ENCODE measurements around the gene CFAP45.

Gene CFAP45

GRCh38 chr1:159868766-159869165 lies 31.2 kb downstream of the CFAP45 start:
- TF ChIP-seq, protein P1, sequence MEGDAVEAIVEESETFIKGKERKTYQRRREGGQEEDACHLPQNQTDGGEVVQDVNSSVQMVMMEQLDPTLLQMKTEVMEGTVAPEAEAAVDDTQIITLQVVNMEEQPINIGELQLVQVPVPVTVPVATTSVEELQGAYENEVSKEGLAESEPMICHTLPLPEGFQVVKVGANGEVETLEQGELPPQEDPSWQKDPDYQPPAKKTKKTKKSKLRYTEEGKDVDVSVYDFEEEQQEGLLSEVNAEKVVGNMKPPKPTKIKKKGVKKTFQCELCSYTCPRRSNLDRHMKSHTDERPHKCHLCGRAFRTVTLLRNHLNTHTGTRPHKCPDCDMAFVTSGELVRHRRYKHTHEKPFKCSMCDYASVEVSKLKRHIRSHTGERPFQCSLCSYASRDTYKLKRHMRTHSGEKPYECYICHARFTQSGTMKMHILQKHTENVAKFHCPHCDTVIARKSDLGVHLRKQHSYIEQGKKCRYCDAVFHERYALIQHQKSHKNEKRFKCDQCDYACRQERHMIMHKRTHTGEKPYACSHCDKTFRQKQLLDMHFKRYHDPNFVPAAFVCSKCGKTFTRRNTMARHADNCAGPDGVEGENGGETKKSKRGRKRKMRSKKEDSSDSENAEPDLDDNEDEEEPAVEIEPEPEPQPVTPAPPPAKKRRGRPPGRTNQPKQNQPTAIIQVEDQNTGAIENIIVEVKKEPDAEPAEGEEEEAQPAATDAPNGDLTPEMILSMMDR (IDR thresholded peaks at IDR 0.05; ENCODE audit: low read depth, low read length), result no peak
- no peak for DNase-seq (ENCODE audit: low read depth, low spot score)
- in situ Hi-C loops (cut with HindIII; ENCODE audit: low sequenced_read_pairs), result no loop called here

GRCh38 chr1:159867664-159868026 lies 32.3 kb downstream of the CFAP45 start:
- in situ Hi-C loops (cut with HindIII; ENCODE audit: low sequenced_read_pairs), result no loop called here
- DNase-seq (ENCODE audit: low read depth, low spot score), result no peak
- TF ChIP-seq, protein P1 (IDR thresholded peaks at IDR 0.05; ENCODE audit: low read depth, low read length), result no peak
- H3K4me3 ChIP-seq (ENCODE audit: low read depth, low read length), result no peak overlapping the region

More at GRCh38 chr1:159868766-159869165, 31.2 kb downstream of the CFAP45 start:
- no peak overlapping the region for H3K4me3 ChIP-seq (ENCODE audit: low read depth, low read length)

DNA sequence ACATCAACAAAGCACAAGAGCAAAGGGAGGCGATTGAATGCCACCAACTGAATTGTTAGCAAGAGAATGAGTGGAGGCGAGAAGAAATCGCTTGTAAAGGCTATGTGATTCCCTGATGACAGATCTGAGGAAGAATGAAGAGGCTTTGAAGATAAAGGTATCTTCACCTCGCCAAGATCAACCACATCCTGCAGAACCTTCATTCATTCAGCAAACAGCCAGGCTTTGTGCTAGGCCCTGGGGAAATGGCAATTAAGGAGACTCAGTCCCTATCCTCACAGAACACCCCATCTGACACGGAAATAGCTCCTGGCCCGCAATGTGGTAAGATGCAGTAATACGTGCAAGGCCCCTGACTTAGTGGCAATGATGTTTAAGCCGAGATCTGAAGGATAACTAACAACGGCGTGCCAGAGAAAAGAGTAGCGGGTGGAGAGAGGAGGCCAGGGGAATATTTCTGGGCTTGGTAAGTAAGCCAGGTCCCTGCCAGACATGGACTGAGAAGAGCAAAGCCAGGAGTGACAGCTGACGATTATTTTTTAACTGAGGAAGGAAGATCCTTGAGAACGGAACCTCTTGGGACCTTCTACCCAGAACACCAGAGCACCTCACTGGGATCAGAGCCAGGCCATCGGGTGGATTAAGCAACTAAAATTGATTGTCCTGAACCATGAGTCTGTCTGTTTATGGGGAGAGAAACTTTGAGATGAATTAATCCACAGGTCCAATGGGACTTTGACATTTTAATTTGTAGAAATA lies 32.9 kb downstream of the CFAP45 start:
- in situ Hi-C loops (cut with HindIII; ENCODE audit: low sequenced_read_pairs), result no loop called here
- TF ChIP-seq, protein P1 (IDR thresholded peaks at IDR 0.05; ENCODE audit: low read depth, low read length), result no peak
- no peak overlapping the region for H3K4me3 ChIP-seq (ENCODE audit: low read depth, low read length)
- no peak for DNase-seq (ENCODE audit: low read depth, low spot score)

DNA sequence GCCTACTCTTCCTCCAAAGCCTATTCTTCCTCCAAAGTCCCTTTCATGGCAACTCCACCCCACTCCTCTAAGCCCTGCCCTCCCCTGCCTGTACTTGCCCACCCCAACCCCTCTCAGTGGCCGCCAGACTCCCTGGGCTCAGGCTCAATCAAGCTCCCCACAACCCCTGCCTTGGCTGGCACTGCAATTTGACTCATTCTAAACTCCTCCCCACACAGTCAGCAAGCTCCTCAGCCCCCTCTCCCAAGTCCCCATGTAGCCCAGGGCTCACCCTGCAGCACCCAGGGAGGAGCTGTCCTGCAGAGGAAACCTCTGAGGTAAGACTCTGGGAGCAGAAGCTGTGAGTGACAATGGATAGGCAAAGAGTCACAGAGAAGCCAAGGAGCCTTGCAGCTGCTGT lies 33.9 kb downstream of the CFAP45 start:
- TF ChIP-seq, protein P1 (IDR thresholded peaks at IDR 0.05; ENCODE audit: low read depth, low read length), result no peak
- DNase-seq (ENCODE audit: low read depth, low spot score), result no peak
- H3K4me3 ChIP-seq (ENCODE audit: low read depth, low read length), result no peak overlapping the region
- in situ Hi-C loops (cut with HindIII; ENCODE audit: low sequenced_read_pairs), result no loop called here

- no peak overlapping the region for H3K4me3 ChIP-seq (ENCODE audit: low read depth, low read length)
- in situ Hi-C loops (cut with HindIII; ENCODE audit: low sequenced_read_pairs), result no loop called here
- TF ChIP-seq, protein P1 (IDR thresholded peaks at IDR 0.05; ENCODE audit: low read depth, low read length), result no peak
- DNase-seq (ENCODE audit: low read depth, low spot score), result no peak
These were observed 35.7 kb downstream of the CFAP45 start for GRCh38 chr1:159864262-159864661.

- in situ Hi-C loops (cut with HindIII; ENCODE audit: low sequenced_read_pairs), result no loop called here
- TF ChIP-seq, protein P1 (IDR thresholded peaks at IDR 0.05; ENCODE audit: low read depth, low read length), result no peak
- no peak within 1 kb of the TSS for H3K4me3 ChIP-seq (ENCODE audit: low read depth, low read length)
- no peak for DNase-seq (ENCODE audit: low read depth, low spot score)
These were observed 37.4 kb downstream of the CFAP45 start, which contains the start of gene VSIG8 for GRCh38 chr1:159862557-159862956. Gene VSIG8, minus strand, starts transcription at chr1:159862657. Its CDS starts 136 bp downstream, at chr1:159862521.
